ENCODE results near the gene KRTAP13-3. TPM values are rescaled to one million over a fixed set of nuclear protein-coding genes. Genes with fewer than 3 reads are reported as not detected.

The KRTAP13-3 gene
- total RNA-seq (2014; rRNA removed; shearing (Covaris generic)), result not detected in 2 replicates

DNA sequence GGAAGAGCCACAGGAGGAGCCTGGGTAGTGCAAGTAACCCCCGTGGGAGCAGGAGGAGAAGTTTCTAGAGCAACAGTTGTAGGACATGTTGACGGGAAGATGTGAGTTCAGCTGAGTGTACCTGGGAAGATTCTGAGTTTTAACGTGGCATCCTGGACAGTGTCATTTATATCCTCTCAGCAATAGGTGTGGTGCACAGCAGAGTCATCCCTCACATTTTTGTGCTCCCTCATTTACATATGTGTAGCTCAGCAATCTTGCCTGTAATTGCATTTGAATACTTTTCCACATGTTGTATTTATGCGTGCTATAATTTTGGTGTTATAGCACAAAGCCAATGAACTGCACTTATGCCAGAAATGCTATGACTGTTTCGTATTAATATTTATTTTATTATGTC is at the start of gene KRTAP13-3:
TSS of gene KRTAP13-3 (minus strand) at position 101 of the 400 bp plus-strand sequence. CDS start at position 87, 14 bp downstream.

DNA sequence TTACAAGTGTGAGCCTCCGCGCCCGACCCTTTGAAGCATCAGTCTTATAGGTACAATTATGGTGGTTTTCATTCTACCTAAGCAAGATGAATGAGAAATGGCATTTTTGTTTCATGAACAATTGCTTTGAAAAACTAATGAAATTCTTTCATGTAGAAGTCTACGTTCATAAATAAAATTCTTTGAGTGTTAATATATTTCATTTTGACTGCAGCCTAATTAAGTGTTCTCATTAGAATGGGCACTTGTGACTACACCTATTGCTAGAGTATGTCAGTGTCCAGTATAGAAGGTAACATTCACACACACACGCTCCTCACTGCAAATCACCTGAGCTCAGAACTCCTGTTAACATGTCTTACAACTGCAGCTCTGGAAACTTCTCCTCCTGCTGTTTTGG is 14.2 kb upstream of the KRTAP13-3 start, which contains the start of gene KRTAP15-1:
TSS of gene KRTAP15-1 (plus strand) at position 301 of the 400 bp plus-strand sequence. CDS start at position 354, 53 bp downstream.

GRCh38 chr21:30430170-30430655 is 4.5 kb upstream of the KRTAP13-3 start, which contains the start of gene KRTAP13-4:
KRTAP13-4 (plus strand) TSS chr21:30430220; CDS start chr21:30430276, 56 bp downstream.

DNA sequence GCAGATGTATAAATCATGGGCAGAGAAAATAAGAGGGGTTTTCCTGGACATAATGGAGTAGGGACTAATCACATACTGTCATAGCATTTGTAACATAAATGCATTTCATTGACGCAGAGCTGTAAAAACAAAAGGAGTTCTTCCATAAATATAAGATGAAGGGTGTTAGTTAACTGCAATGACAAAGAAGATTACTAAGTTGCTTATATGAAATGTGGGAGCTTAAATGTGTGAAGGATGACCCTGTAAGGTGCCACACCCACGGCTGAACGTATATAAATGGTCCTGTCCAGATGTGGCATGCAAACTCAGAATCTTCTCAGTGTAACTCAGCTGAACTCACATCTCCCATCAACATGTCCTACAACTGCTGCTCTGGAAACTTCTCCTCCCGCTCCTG is 30.0 kb downstream of the KRTAP13-3 start, which contains the start of gene KRTAP13-1:
TSS of gene KRTAP13-1 (plus strand) at position 301 of the 400 bp plus-strand sequence. CDS start at position 357, 56 bp downstream.

Other genes starting within 250 kb of the KRTAP13-3 start
- gene CLDN8, start 209.8 kb downstream of the KRTAP13-3 start, total RNA-seq (2014; rRNA removed; shearing (Covaris generic)), result not detected in 2 replicates
- not detected in 2 replicates for gene KRTAP24-1, start 143.0 kb downstream of the KRTAP13-3 start, total RNA-seq (2014; rRNA removed; shearing (Covaris generic))
- gene KRTAP25-1, start 136.4 kb downstream of the KRTAP13-3 start, total RNA-seq (2014; rRNA removed; shearing (Covaris generic)), result not detected in 2 replicates
- gene KRTAP26-1, start 105.6 kb downstream of the KRTAP13-3 start, total RNA-seq (2014; rRNA removed; shearing (Covaris generic)), result not detected in 2 replicates
- gene KRTAP27-1, start 88.2 kb downstream of the KRTAP13-3 start, total RNA-seq (2014; rRNA removed; shearing (Covaris generic)), result not detected in 2 replicates
- gene KRTAP23-1, start 77.3 kb downstream of the KRTAP13-3 start, total RNA-seq (2014; rRNA removed; shearing (Covaris generic)), result not detected in 2 replicates
- not detected in 2 replicates for gene KRTAP13-2, start 53.7 kb downstream of the KRTAP13-3 start, total RNA-seq (2014; rRNA removed; shearing (Covaris generic))
- not detected in 2 replicates for gene KRTAP13-1, start 29.9 kb downstream of the KRTAP13-3 start, total RNA-seq (2014; rRNA removed; shearing (Covaris generic))
- gene KRTAP13-4, start 4.3 kb upstream of the KRTAP13-3 start, total RNA-seq (2014; rRNA removed; shearing (Covaris generic)), result not detected in 2 replicates
- gene KRTAP15-1, start 14.3 kb upstream of the KRTAP13-3 start, total RNA-seq (2014; rRNA removed; shearing (Covaris generic)), result not detected in 2 replicates
- gene KRTAP19-1, start 54.4 kb upstream of the KRTAP13-3 start, total RNA-seq (2014; rRNA removed; shearing (Covaris generic)), result not detected in 2 replicates
- not detected in 2 replicates for gene KRTAP19-2, start 61.5 kb upstream of the KRTAP13-3 start, total RNA-seq (2014; rRNA removed; shearing (Covaris generic))
- gene KRTAP19-3, start 66.1 kb upstream of the KRTAP13-3 start, total RNA-seq (2014; rRNA removed; shearing (Covaris generic)), result not detected in 2 replicates
- gene KRTAP19-4, start 71.2 kb upstream of the KRTAP13-3 start, total RNA-seq (2014; rRNA removed; shearing (Covaris generic)), result not detected in 2 replicates
- not detected in 2 replicates for gene KRTAP19-5, start 76.2 kb upstream of the KRTAP13-3 start, total RNA-seq (2014; rRNA removed; shearing (Covaris generic))
- not detected in 2 replicates for gene KRTAP19-6, start 115.9 kb upstream of the KRTAP13-3 start, total RNA-seq (2014; rRNA removed; shearing (Covaris generic))
- gene KRTAP19-7, start 135.4 kb upstream of the KRTAP13-3 start, total RNA-seq (2014; rRNA removed; shearing (Covaris generic)), result not detected in 2 replicates
- not detected in 2 replicates for gene KRTAP22-2, start 164.5 kb upstream of the KRTAP13-3 start, total RNA-seq (2014; rRNA removed; shearing (Covaris generic))
- gene KRTAP6-3, start 166.5 kb upstream of the KRTAP13-3 start, total RNA-seq (2014; rRNA removed; shearing (Covaris generic)), result not detected in 2 replicates
- gene KRTAP6-2, start 173.0 kb upstream of the KRTAP13-3 start, total RNA-seq (2014; rRNA removed; shearing (Covaris generic)), result not detected in 2 replicates
- gene KRTAP22-1, start 175.2 kb upstream of the KRTAP13-3 start, total RNA-seq (2014; rRNA removed; shearing (Covaris generic)), result not detected in 2 replicates
- not detected in 2 replicates for gene KRTAP6-1, start 188.0 kb upstream of the KRTAP13-3 start, total RNA-seq (2014; rRNA removed; shearing (Covaris generic))
- gene KRTAP20-1, start 190.5 kb upstream of the KRTAP13-3 start, total RNA-seq (2014; rRNA removed; shearing (Covaris generic)), result not detected in 2 replicates
- gene KRTAP20-4, start 194.7 kb upstream of the KRTAP13-3 start, total RNA-seq (2014; rRNA removed; shearing (Covaris generic)), result not detected in 2 replicates
- gene KRTAP20-2, start 209.3 kb upstream of the KRTAP13-3 start, total RNA-seq (2014; rRNA removed; shearing (Covaris generic)), result 1.5 TPM in 1 of 2 replicates, not detected in the other
- not detected in 2 replicates for gene KRTAP20-3, start 216.9 kb upstream of the KRTAP13-3 start, total RNA-seq (2014; rRNA removed; shearing (Covaris generic))